Neuronal stem cell (in vitro differentiated cells): Measurements from ENCODE around the gene PI4K2B.
"Not testable (repeated sequence)": the region's sequence is repeated elsewhere in the genome, so short reads cannot be mapped to it uniquely, and the experiment has no call there.

Source experiments
- DNase-seq: peaks from one replicate; pipeline ENCODE4 v3.0.0-alpha.2; 2013; ENCODE audit warnings: low spot score
- H2AFZ ChIP-seq: one replicate; pipeline ENCODE4 v1.6.1; 2013; ENCODE audit warnings: mild to moderate bottlenecking, low read length, inconsistent platforms
- H2AK5ac ChIP-seq: 2 replicates; pipeline ENCODE4 v1.6.1; 2013; ENCODE audit warnings: low read depth, mild to moderate bottlenecking, inconsistent platforms, low read length, moderate library complexity, mixed read lengths
- H2BK120ac ChIP-seq: 2 replicates; pipeline ENCODE4 v1.6.1; 2013; ENCODE audit warnings: low read depth, mild to moderate bottlenecking, inconsistent platforms, low read length, moderate library complexity, mixed read lengths
- H2BK12ac ChIP-seq: one replicate; pipeline ENCODE4 v1.6.1; 2013; ENCODE audit warnings: low read length, inconsistent platforms
- H2BK15ac ChIP-seq: 2 replicates; pipeline ENCODE4 v1.6.1; 2013; ENCODE audit warnings: mild to moderate bottlenecking, low read length, inconsistent platforms, mixed read lengths
- H2BK5ac ChIP-seq: one replicate; pipeline ENCODE4 v1.6.1; 2013; ENCODE audit warnings: inconsistent platforms, mild to moderate bottlenecking, low read length, moderate library complexity
- H3K14ac ChIP-seq: one replicate; pipeline ENCODE4 v1.6.1; 2013; ENCODE audit warnings: low read length, inconsistent platforms
- H3K18ac ChIP-seq: 2 replicates; pipeline ENCODE4 v1.6.1; 2013; ENCODE audit warnings: low read length, inconsistent platforms
- H3K23ac ChIP-seq: 2 replicates; pipeline ENCODE4 v1.6.1; 2013; ENCODE audit warnings: low read depth, mild to moderate bottlenecking, mixed read lengths, low read length, inconsistent platforms; ENCODE audit not compliant: poor library complexity
- H3K27ac ChIP-seq: replicated peaks from 3 replicates; pipeline ENCODE4 v1.5.1; 2013; ENCODE audit warnings: low read length, inconsistent platforms
- H3K27me3 ChIP-seq, 3 experiments: 2 replicates each; pipeline ENCODE4 v1.6.1; 2013; ENCODE audit warnings: low read length in 3 of 3, mild to moderate bottlenecking in 2 of 3, inconsistent platforms in 1 of 3, low read depth in 1 of 3, mixed read lengths in 1 of 3, moderate library complexity in 1 of 3; ENCODE audit not compliant: control insufficient read depth in 3 of 3, insufficient read depth in 3 of 3
- H3K36me3 ChIP-seq, 2 donors: replicated peaks in 1 of 2; 2 replicates each; pipeline ENCODE4 v1.6.1; 2013; ENCODE audit warnings: low read length in 2 of 2; ENCODE audit not compliant: control insufficient read depth in 2 of 2, insufficient read depth in 2 of 2
- H3K4ac ChIP-seq: 2 replicates; pipeline ENCODE4 v1.6.1; 2013; ENCODE audit warnings: inconsistent platforms, mild to moderate bottlenecking, low read length, moderate library complexity
- H3K4me1 ChIP-seq, 2 donors: 1 replicate in 1 of 2; 2 replicates in 1 of 2; pipeline ENCODE4 v1.6.1; 2013; ENCODE audit warnings: low read length in 2 of 2, low read depth in 1 of 2; ENCODE audit not compliant: control insufficient read depth in 2 of 2, insufficient read depth in 1 of 2
- H3K4me2 ChIP-seq: one replicate; pipeline ENCODE4 v1.6.1; 2013; ENCODE audit warnings: mild to moderate bottlenecking, low read length, inconsistent platforms; ENCODE audit not compliant: insufficient read depth, poor library complexity, severe bottlenecking
- H3K4me3 ChIP-seq, 2 donors: 2 replicates each; pipeline ENCODE4 v1.5.1; 2013; ENCODE audit warnings: low read length in 2 of 2, mild to moderate bottlenecking in 2 of 2, inconsistent platforms in 1 of 2, moderate library complexity in 1 of 2
- H3K79me1 ChIP-seq: one replicate; pipeline ENCODE4 v1.6.1; 2013; ENCODE audit warnings: low read depth, mild to moderate bottlenecking, inconsistent platforms, low read length, moderate library complexity
- H3K9ac ChIP-seq: one replicate; pipeline ENCODE4 v1.6.1; 2013; ENCODE audit warnings: mild to moderate bottlenecking, low read depth, low read length, inconsistent platforms; ENCODE audit not compliant: poor library complexity
- H3K9me3 ChIP-seq, 2 donors: replicated peaks in 1 of 2; 2 replicates each; pipeline versions ENCODE3 to v1.6.1; 2013; ENCODE audit warnings: low read length in 2 of 2, mild to moderate bottlenecking in 2 of 2, inconsistent platforms in 1 of 2, low read depth in 1 of 2, mixed read lengths in 1 of 2, moderate library complexity in 1 of 2; ENCODE audit not compliant: control insufficient read depth in 2 of 2, insufficient read depth in 1 of 2
- H4K8ac ChIP-seq: one replicate; pipeline ENCODE4 v1.6.1; 2013; ENCODE audit warnings: low read depth, mild to moderate bottlenecking, inconsistent platforms, low read length, moderate library complexity
- H4K91ac ChIP-seq: one replicate; pipeline ENCODE4 v1.6.1; 2013; ENCODE audit warnings: low read length, low read depth, mild to moderate bottlenecking, inconsistent platforms; ENCODE audit not compliant: poor library complexity
- WGBS, 2 donors: extraction: QIAGEN DNeasy Blood & Tissue Kit; methylation state at CpG; one replicate each; pipeline ENCODE4 v1.1.7; 2013; ENCODE audit warnings: missing lambda C conversion rate in 2 of 2, mixed read lengths in 1 of 2; ENCODE audit not compliant: insufficient read length in 2 of 2, insufficient replicate concordance in 1 of 2; ENCODE audit errors: extremely low coverage in 2 of 2; 5-methylcytosine and 5-hydroxymethylcytosine counted together

PI4K2B gene

GRCh38 chr4:25253071-25253445 is 19.2 kb downstream of the PI4K2B start:
- Histone ChIP-seq H4K8ac (no peak overlapping the region), H3K36me3 (peaks cover 0 to 21% of the 10 kb centered on the region in 2 donors), H3K27ac (no peak overlapping the region), H3K18ac (no peak overlapping the region), H3K14ac (no peak overlapping the region), H2BK12ac (no peak overlapping the region), H3K4ac (no peak overlapping the region), H3K79me1 (peaks cover 2% of the 10 kb centered on the region), H3K9me3 (no peaks in the 10 kb centered on the region), H3K9ac (no peak overlapping the region), H3K23ac (no peak overlapping the region), H2AFZ (no peak overlapping the region), H2BK120ac (no peak overlapping the region), H3K4me3 (no peak overlapping the region), H2AK5ac (no peak overlapping the region), H2BK15ac (no peak overlapping the region), H2BK5ac (no peak overlapping the region), H3K27me3 (no peaks in the 10 kb centered on the region), H4K91ac (no peak overlapping the region), H3K4me2 (no peak overlapping the region), H3K4me1 (no peaks in the 10 kb centered on the region)
- no CpG with 5 or more reads among the region's 2 CpGs for WGBS, 2 donors
- no peak for DNase-seq

- not testable (repeated sequence) for H3K4me3 ChIP-seq, H3K18ac ChIP-seq, H3K4me1 ChIP-seq, H2BK5ac ChIP-seq, H4K91ac ChIP-seq, DNase-seq, H3K9ac ChIP-seq, H3K27me3 ChIP-seq, H3K79me1 ChIP-seq, H3K14ac ChIP-seq, H3K27ac ChIP-seq, H3K9me3 ChIP-seq, H4K8ac ChIP-seq, H2BK15ac ChIP-seq, H2BK12ac ChIP-seq, H2BK120ac ChIP-seq, H2AFZ ChIP-seq, H3K4ac ChIP-seq, H3K4me2 ChIP-seq, H3K23ac ChIP-seq, H2AK5ac ChIP-seq
- peaks cover 0 to 21% of the 10 kb centered on the region in 2 donors for H3K36me3 ChIP-seq
- WGBS, 2 donors: no CpG with 5 or more reads among the region's 12 CpGs
Measured at GRCh38 chr4:25253786-25254185, 20.0 kb downstream of the PI4K2B start.

GRCh38 chr4:25258980-25259578 is 25.2 kb downstream of the PI4K2B start:
- Histone ChIP-seq H2BK12ac (no peak overlapping the region), H2BK15ac (no peak overlapping the region), H4K91ac (no peak overlapping the region), H3K27me3 (no peaks in the 10 kb centered on the region), H3K14ac (no peak overlapping the region), H2AFZ (no peak overlapping the region), H4K8ac (no peak overlapping the region), H2BK5ac (no peak overlapping the region), H3K4me2 (no peak overlapping the region), H3K79me1 (no peaks in the 10 kb centered on the region), H3K23ac (no peak overlapping the region), H3K18ac (no peak overlapping the region), H3K4me3 (no peak overlapping the region), H2BK120ac (no peak overlapping the region), H2AK5ac (no peak overlapping the region), H3K27ac (no peak overlapping the region), H3K9ac (no peak overlapping the region), H3K36me3 (peaks cover 0 to 51% of the 10 kb centered on the region in 2 donors), H3K4ac (no peak overlapping the region), H3K9me3 (no peaks in the 10 kb centered on the region), H3K4me1 (no peaks in the 10 kb centered on the region)
- no CpG with 5 or more reads among the region's 2 CpGs for WGBS, 2 donors
- no peak for DNase-seq

GRCh38 chr4:25271866-25272265 is 38.0 kb downstream of the PI4K2B start:
- Histone ChIP-seq H3K36me3 (peaks cover under 1 to 13% of the 10 kb centered on the region in 2 donors), H3K9me3 (no peaks in the 10 kb centered on the region), H4K8ac (no peak overlapping the region), H3K4me1 (no peaks in the 10 kb centered on the region), H3K4me3 (no peak overlapping the region), H2AK5ac (no peak overlapping the region), H3K27ac (no peak overlapping the region), H3K18ac (no peak overlapping the region), H3K27me3 (no peaks in the 10 kb centered on the region), H2BK12ac (no peak overlapping the region), H2AFZ (no peak overlapping the region), H2BK120ac (no peak overlapping the region), H4K91ac (no peak overlapping the region), H3K4me2 (no peak overlapping the region), H3K14ac (no peak overlapping the region), H3K4ac (no peak overlapping the region), H2BK5ac (no peak overlapping the region), H3K9ac (no peak overlapping the region), H2BK15ac (no peak overlapping the region), H3K79me1 (no peaks in the 10 kb centered on the region), H3K23ac (no peak overlapping the region)
- DNase-seq: no peak
- WGBS, 2 donors: no CpG with 5 or more reads among the region's 3 CpGs
